K562 (cell line): Measurements from ENCODE around the gene AEN. TPM values are rescaled to one million over a fixed set of nuclear protein-coding genes. Genes with fewer than 3 reads are reported as not detected.

Source experiments
- AFF1 ChIP-seq, 2 experiments: fragments of 450-650 bp; IDR thresholded peaks; 2 replicates each; pipeline ENCODE4 v1.6.1; 2018; ENCODE audit warnings: mild to moderate bottlenecking in 2 of 2, low read depth in 1 of 2; ENCODE audit not compliant: partially characterized antibody in 2 of 2
- C11orf30 ChIP-seq: fragments of 450-650 bp; IDR thresholded peaks from 2 replicates; pipeline ENCODE4 v1.6.1; 2016; ENCODE audit warnings: low read depth, mild to moderate bottlenecking
- EGR1 ChIP-seq: fragments of 450-650 bp; conservative IDR thresholded peaks from 2 replicates; pipeline ENCODE4 v1.6.1; 2017; ENCODE audit warnings: mild to moderate bottlenecking
- FOXP4 ChIP-seq: sonication (generic); formaldehyde crosslinking; IDR thresholded peaks from 2 replicates; pipeline ENCODE4 v1.8.0; 2022; ENCODE audit warnings: mild to moderate bottlenecking, missing genetic modification reagents, borderline replicate concordance
- HCFC1 ChIP-seq: IDR thresholded peaks from 2 replicates; pipeline ENCODE4 v1.6.1; 2012; ENCODE audit warnings: low read depth, low read length, improper control_type of control experiment
- NONO ChIP-seq, 2 experiments: fragments of 200-400 bp in 1 of 2; fragments of 450-650 bp in 1 of 2; formaldehyde crosslinking in 1 of 2; IDR thresholded peaks; 2 replicates each; pipeline ENCODE4 v1.6.1; 2017; ENCODE audit warnings: low read depth in 2 of 2, mild to moderate bottlenecking in 2 of 2, moderate library complexity in 2 of 2, low read length in 1 of 2
- PCBP1 ChIP-seq: fragments of 200-400 bp; formaldehyde crosslinking; IDR thresholded peaks from 2 replicates; pipeline ENCODE4 v1.6.1; 2018; ENCODE audit warnings: mild to moderate bottlenecking, low read depth, low read length; ENCODE audit not compliant: poor library complexity, severe bottlenecking
- PRDM10 ChIP-seq: fragments of 450-650 bp; IDR thresholded peaks from 2 replicates; pipeline ENCODE4 v1.6.1; 2018; ENCODE audit not compliant: partially characterized antibody
- SMARCC2 ChIP-seq: fragments of 450-650 bp; IDR thresholded peaks from 2 replicates; pipeline ENCODE4 v1.6.1; 2017; ENCODE audit warnings: antibody characterized with exemption, moderate library complexity, mild to moderate bottlenecking, low read depth
- TRIM24 ChIP-seq, 2 experiments: fragments of 450-650 bp; IDR thresholded peaks; 2 replicates each; pipeline ENCODE4 v1.6.1; 2016
- ZNF121 ChIP-seq: sonication (generic); formaldehyde crosslinking; conservative IDR thresholded peaks from 2 replicates; pipeline ENCODE4 v1.8.0; 2022; ENCODE audit warnings: missing genetic modification reagents
- ZNF518B ChIP-seq: fragments of 250-450 bp; sonication (Bioruptor Pico); IDR thresholded peaks from 2 replicates; pipeline ENCODE4 v1.5.0; 2021; ENCODE audit warnings: mild to moderate bottlenecking, moderate library complexity
- ZNF699 ChIP-seq: fragments of 250-450 bp; sonication (Bioruptor Pico); IDR thresholded peaks from 2 replicates; pipeline ENCODE4 v1.8.0; 2021; ENCODE audit warnings: mild to moderate bottlenecking, moderate library complexity; ENCODE audit not compliant: insufficient replicate concordance
- polyA plus RNA-seq, 8 experiments: library from polyadenylated mRNA; depleted of rRNA in 4 of 8; stranded (reverse) in 5 of 8; unstranded in 3 of 8; fragments of >200 nt; fragmentation: Nextera tagmentation in 2 of 8; fragmentation: Illumina TruSeq in 1 of 8; extraction: Ambion mirVana in 2 of 8; extraction: Trizol in 1 of 8; gene quantifications; 2 replicates each; pipeline versions ENCODE4 v1.2.1 to v1.2.3, GENCODE V29; 2011 to 2014; ENCODE audit warnings: inconsistent platforms in 1 of 8, missing spikeins in 1 of 8
- total RNA-seq, 7 experiments: library from RNA; depleted of rRNA in 6 of 7; stranded (reverse); fragments of >200 nt in 6 of 7; fragmentation: Illumina TruSeq in 2 of 7; extraction: Trizol in 2 of 7; gene quantifications; 2 replicates each; pipeline versions ENCODE4 v1.2.1 to v1.2.3, GENCODE V29; 2011 to 2021; ENCODE audit warnings: low replicate concordance in 1 of 7

Gene AEN
- total and polyA plus RNA-seq, 9 of the 15 experiments (the other 6 are each of a cell fraction or from before 2014, with no cell fraction given), result 9.0 to 51.0 (median 32.8) TPM

- TF ChIP-seq SMARCC2 (peak; percentile 75), TRIM24 (IDR thresholded peaks at IDR 0.05) (peak; percentile 87 to 90), ZNF121 (CRISPR knock-in tag) (peak; percentile 100), FOXP4 (peak; percentile 92), EGR1 (peak; percentile 67), PCBP1 (peak; percentile 68), AFF1 (IDR thresholded peaks at IDR 0.05; ENCODE audit: low read depth in 1 of 2, partially characterized antibody in 2 of 2) (peak in 1 of 2 experiments; percentile 87), ZNF699 (CRISPR knock-in tag) (no peak), ZNF518B (CRISPR knock-in tag) (no peak), PRDM10 (peak; percentile 99), HCFC1 (peak; percentile 65), NONO (IDR thresholded peaks at IDR 0.05; ENCODE audit: low read depth in 2 of 2, low read length in 1 of 2) (peak in 1 of 2 experiments; percentile 75; a peak in 1 of 4 replicates), C11orf30 (peak; percentile 36; the same call in 1 of the 2 replicates)
Observed at GRCh38 chr15:88638626-88639372, 17.7 kb downstream of the AEN start, which contains the start of gene ISG20 (continued).
